GM12891 (cell line): ENCODE data around the gene SOCS6.

Source experiments
- DNase-seq: peaks from one replicate; pipeline ENCODE4 v3.0.0; 2011; ENCODE audit warnings: low spot score; ENCODE audit not compliant: insufficient read length
- FAIRE-seq: peaks from 2 replicates; lab custom pipeline; 2011; peaks lifted over from hg19 to GRCh38; lab: Jason Lieb, UNC
- PAX5 ChIP-seq: IDR thresholded peaks from 2 replicates; pipeline ENCODE4 v1.6.1; 2011; ENCODE audit warnings: low read length, moderate library complexity, mild to moderate bottlenecking; ENCODE audit not compliant: insufficient read depth, severe bottlenecking
- POLR2A ChIP-seq: IDR thresholded peaks from 2 replicates; pipeline ENCODE4 v1.6.1; 2011; ENCODE audit warnings: low read depth, low read length, control low read depth
- POLR2AphosphoS5 ChIP-seq: IDR thresholded peaks from 2 replicates; pipeline ENCODE4 v1.6.1; 2011; ENCODE audit warnings: low read depth, low read length, control low read depth
- POU2F2 ChIP-seq: IDR thresholded peaks from 2 replicates; pipeline ENCODE4 v1.6.1; 2011; ENCODE audit warnings: low read depth, mild to moderate bottlenecking, control low read depth, low read length, moderate library complexity
- SPI1 ChIP-seq: IDR thresholded peaks from 2 replicates; pipeline ENCODE4 v1.6.1; 2011; ENCODE audit warnings: low read depth, low read length, control low read depth
- TAF1 ChIP-seq: IDR thresholded peaks from 2 replicates; pipeline ENCODE4 v1.6.1; 2011; ENCODE audit warnings: low read depth, low read length, control low read depth

The SOCS6 gene

DNA sequence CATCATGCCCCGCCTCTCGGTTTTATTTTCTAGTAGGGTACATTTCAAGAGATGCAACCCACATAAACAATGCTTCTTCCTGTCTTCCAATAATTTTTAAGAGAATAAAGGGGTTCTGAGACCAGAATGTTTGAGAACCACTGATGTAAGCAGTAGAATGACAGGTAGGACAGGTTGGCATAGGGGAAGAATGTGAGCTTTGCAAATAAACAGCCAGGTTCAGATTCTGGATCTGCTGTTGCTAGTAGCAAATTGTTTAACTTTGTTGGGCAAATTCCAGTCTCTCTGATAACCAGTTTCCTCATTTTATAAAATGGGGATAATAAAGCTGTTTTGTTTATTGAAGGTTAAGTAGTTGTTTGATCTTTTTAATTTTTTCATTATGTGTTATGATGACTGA lies 32.8 kb downstream of the SOCS6 start:
- TF ChIP-seq POU2F2 (no peak), POLR2AphosphoS5 (no peak), PAX5 (no peak), TAF1 (no peak), SPI1 (no peak), POLR2A (no peak)
- DNase-seq (no peak), FAIRE-seq (no peak)

- FAIRE-seq (no peak), DNase-seq (no peak)
- TF ChIP-seq SPI1 (no peak), POU2F2 (no peak), POLR2AphosphoS5 (no peak), POLR2A (no peak), PAX5 (no peak)
Observed at GRCh38 chr18:70322385-70322784, 33.5 kb downstream of the SOCS6 start.

- DNase-seq (no peak), FAIRE-seq (no peak)
- no peak for TF ChIP-seq TAF1
- no peak for TF ChIP-seq POLR2AphosphoS5
- no peak for TF ChIP-seq POLR2A
- TF ChIP-seq POU2F2, result no peak
- TF ChIP-seq SPI1, result no peak
- no peak for TF ChIP-seq PAX5
Observed at GRCh38 chr18:70322928-70323327, 34.1 kb downstream of the SOCS6 start.

DNA sequence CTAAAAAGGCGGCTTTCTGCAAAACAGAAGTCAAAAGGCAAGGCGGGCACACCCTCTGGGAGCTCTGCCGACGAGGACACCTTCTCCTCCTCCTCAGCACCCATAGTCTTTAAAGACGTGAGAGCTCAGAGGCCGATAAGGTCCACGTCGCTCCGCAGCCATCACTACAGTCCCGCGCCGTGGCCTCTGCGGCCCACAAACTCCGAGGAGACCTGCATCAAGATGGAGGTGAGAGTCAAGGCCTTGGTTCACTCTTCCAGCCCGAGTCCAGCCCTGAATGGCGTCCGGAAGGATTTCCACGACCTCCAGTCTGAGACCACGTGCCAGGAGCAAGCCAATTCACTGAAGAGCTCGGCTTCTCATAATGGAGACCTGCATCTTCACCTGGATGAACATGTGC lies 36.1 kb downstream of the SOCS6 start:
- no peak for FAIRE-seq
- no peak for DNase-seq

GRCh38 chr18:70326255-70326654 lies 37.4 kb downstream of the SOCS6 start:
- FAIRE-seq, result no peak
- TF ChIP-seq TAF1 (no peak), POU2F2 (no peak), SPI1 (0 out of 2 replicates have a peak, but pooled peaks have one; percentile 9)
- DNase-seq, result no peak

More for the DNA sequence above, 36.1 kb downstream of the SOCS6 start:
- TF ChIP-seq POU2F2 (no peak), SPI1 (no peak), POLR2A (no peak), TAF1 (no peak), POLR2AphosphoS5 (no peak), PAX5 (no peak)

GRCh38 chr18:70328169-70328568 lies 39.3 kb downstream of the SOCS6 start:
- FAIRE-seq (no peak), DNase-seq (no peak)
- TF ChIP-seq POLR2AphosphoS5 (no peak), TAF1 (no peak), PAX5 (no peak), POU2F2 (no peak), SPI1 (no peak)

GRCh38 chr18:70329071-70329470 lies 40.2 kb downstream of the SOCS6 start:
- TF ChIP-seq TAF1 (no peak), POLR2AphosphoS5 (no peak), PAX5 (no peak), POU2F2 (no peak), SPI1 (no peak), POLR2A (no peak)
- FAIRE-seq (no peak), DNase-seq (no peak)

- no peak for FAIRE-seq
- DNase-seq, result no peak
- TF ChIP-seq POU2F2, result no peak
- no peak for TF ChIP-seq POLR2A
- no peak for TF ChIP-seq SPI1
- no peak for TF ChIP-seq TAF1
- TF ChIP-seq PAX5, result no peak
- TF ChIP-seq POLR2AphosphoS5, result no peak
Observed at GRCh38 chr18:70330887-70331286, 42.0 kb downstream of the SOCS6 start.

DNA sequence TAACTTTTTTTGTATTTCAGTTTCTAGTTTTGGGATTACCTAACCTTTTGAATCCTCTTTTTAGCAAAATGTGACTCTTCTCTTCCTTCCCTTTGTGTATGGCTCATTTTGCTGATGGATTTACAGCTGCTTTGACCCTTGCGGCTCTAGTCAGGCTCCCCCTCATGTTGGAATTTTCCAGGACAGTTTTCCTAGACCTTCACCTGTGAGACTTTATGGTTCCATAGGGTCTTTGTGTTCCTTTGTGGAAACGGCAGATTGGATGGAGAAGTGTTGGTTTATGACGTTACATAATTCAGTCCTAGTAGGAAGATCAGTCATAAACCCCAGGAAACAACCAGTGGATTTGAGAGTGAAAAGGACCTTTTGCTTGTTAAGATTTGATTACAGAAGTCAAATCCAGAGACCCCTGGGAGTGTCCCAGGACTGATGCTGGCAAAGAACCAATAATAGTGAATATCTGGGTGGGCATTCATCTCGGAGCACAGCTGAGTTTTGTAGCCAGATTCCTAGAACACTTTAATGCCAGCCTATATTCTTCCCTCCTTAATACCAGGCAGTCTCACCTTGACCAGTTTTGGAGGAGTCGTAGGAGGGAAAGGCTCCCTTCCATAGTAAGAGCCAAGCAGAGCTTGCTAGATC lies 42.7 kb downstream of the SOCS6 start:
- DNase-seq (no peak), FAIRE-seq (no peak)
- TF ChIP-seq POLR2A (no peak), TAF1 (no peak), POLR2AphosphoS5 (no peak), POU2F2 (no peak), PAX5 (no peak), SPI1 (no peak)

- FAIRE-seq, result no peak
- no peak for DNase-seq
- TF ChIP-seq TAF1 (no peak), POU2F2 (no peak), POLR2AphosphoS5 (no peak), POLR2A (no peak), PAX5 (no peak), SPI1 (no peak)
Observed at GRCh38 chr18:70332694-70333093, 43.8 kb downstream of the SOCS6 start.
